ENCODE measurements around the gene GUCY1A2.
"Not testable (repeated sequence)": the region's sequence is repeated elsewhere in the genome, so short reads cannot be mapped to it uniquely, and the experiment has no call there.

Gene GUCY1A2

GRCh38 chr11:106937111-106937510 lies 81.2 kb downstream of the GUCY1A2 start:
- no peak for DNase-seq

DNA sequence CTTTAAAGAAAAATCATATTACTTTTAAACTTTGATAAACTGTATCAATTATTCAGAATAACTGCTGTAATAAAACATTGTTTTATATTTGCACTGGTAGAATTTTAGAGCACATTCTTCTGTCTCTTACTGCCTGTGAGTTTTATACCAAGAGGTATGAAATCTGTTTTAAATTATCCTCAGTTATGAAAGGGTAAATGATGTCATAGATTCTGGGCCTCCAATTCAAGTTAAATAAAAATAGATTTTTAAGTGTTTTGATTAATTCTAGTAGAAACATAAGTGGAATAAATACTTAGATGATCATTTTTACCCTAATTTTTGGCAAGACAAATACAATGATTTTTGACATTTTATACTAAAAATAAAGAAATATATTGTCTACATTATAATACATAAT lies 93.0 kb downstream of the GUCY1A2 start:
- DNase-seq, result no peak

DNA sequence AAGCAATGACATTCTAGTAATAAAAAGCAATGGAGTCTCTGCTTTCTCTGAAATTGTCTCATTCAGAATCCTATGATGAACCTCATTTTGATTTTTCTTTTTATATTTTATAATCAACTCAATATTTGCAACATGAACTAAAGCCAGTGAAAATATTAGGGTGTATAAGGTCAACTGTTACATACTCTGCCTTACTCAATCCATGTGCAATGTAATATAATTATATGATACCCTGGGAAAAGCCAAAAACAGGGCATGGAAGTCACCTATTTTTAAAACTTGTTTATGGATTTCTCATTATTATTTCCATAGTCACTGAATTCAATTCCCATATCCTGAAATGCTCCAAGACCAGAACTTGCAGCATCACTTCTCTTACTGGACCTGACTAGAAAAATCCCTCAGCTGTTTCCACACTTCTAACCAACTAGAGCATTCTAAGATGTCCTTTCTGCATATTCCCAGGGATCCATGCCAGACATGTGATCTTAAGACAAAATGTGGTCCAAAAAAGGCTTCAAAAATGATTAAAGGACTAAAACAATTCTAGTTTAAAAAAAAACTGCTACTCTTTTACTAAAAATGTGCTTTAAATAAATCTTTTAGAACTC lies 97.3 kb downstream of the GUCY1A2 start:
- no peak for DNase-seq

GRCh38 chr11:106917973-106918372 lies 100.3 kb downstream of the GUCY1A2 start:
- DNase-seq, result no peak

DNA sequence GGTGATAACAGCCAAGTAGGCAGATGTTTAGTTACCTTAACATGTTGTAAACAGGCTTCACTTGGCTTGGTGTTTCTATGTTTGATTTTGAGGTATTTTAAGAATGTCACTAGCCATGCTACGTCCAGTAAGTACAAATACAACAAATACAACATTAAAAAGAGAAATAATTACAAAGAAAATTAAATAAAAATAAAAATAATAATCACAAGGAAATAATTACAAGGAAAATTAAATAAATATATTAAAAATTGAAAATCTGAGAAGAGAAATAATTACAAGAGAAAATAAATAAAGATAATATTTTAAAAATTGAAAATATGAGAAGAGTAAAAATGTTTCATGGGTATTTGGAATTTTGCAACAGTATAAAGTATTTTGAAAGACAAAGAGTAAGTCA lies 103.9 kb downstream of the GUCY1A2 start:
- DNase-seq, result no peak

DNA sequence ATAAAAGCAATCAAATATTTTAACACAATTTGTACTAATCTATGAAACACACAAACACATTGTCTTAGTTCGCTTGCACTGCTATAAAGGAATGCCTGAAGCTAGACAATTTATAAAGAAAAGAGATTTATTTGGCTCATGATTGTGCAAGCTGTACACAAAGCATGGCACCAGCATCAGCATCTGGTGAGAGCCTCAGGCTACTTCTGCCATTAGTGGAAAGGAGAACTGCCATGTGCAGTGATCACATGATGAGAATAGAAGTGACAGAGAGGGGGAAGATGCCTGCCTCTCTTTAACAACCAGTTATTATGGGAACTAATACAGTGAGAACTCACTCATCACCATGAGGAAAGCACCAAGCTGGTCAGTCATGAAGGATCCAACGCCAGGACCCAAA lies 105.1 kb downstream of the GUCY1A2 start:
- no peak for DNase-seq

GRCh38 chr11:106904826-106905225 lies 113.5 kb downstream of the GUCY1A2 start:
- no peak for DNase-seq

DNA sequence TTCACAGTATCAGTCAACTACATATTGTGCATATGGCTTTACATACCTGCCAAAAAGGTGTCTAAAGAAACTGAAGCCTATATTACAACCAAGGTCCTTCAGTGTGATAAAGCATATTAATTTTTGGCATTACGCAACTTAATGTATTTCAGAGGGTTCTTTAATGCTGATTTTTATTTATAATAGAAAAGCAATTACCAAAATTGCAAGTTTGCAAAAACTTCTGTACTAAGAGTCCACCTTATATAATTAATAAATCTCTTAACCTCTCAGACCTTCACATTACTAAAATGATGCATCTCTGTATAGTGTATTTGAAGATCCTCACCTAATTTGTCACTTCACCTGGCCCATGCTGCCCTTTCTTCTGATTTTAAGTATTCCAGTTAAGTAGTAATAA lies 128.6 kb downstream of the GUCY1A2 start:
- no peak for DNase-seq

DNA sequence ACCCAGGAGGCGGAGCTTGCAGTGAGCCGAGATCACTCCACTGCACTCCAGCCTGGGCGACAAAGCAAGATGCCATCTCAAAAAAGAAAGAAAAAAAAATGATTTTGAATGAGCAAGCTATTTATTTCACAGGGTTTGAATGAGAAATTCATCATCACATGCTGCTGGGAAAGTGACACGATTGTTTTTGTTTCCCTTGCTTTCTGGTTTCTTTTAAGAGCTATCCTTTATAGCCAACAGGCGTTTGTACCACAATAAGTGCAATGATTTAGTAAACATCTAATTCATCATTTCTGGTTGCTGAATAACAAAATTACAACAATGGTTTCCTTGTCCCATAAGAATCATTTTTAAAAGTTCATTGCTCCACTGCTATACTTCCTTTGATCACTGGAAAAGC lies 129.9 kb downstream of the GUCY1A2 start:
- DNase-seq, result no peak

DNA sequence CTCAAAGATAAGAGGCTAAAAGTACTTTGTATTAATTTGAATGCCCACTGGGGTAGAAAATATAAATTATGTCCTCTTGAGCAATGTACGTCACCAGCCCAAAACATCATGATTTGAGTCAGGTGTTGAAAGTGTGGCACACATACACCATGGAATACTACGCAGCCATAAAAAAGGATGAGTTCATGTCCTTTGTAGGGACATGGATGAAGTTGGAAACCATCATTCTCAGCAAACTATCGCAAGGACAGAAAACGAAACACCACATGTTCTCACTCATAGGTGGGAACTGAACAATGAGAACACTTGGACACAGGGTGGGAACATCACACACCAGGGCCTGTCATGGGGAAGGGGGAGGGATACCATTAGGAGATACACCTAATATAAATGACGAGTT lies 134.6 kb downstream of the GUCY1A2 start:
- not testable (repeated sequence) for DNase-seq

GRCh38 chr11:106879832-106880546 lies 138.3 kb downstream of the GUCY1A2 start:
- DNase-seq, result no peak

- DNase-seq, result no peak
Measured at GRCh38 chr11:106879029-106879428, 139.2 kb downstream of the GUCY1A2 start.

GRCh38 chr11:106875013-106875412 lies 143.3 kb downstream of the GUCY1A2 start:
- DNase-seq, result no peak

DNA sequence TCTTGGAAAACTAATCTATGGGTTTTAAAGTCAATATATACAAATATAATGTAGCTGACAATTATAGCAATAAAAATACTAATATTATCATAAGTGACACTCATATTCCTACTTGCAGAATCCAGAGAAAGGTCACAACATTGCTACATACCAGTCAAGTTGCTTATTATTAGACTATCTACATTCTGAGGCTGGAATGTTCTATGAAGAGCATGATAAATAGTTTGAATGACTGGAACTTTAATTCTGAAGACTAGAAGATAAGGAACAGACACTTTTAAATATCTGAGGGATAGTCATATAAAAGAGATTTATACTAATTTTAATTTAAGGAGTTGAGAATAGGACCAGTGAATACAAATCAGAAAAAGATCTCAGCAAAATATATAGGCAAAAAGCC lies 146.0 kb downstream of the GUCY1A2 start:
- DNase-seq, result no peak

DNA sequence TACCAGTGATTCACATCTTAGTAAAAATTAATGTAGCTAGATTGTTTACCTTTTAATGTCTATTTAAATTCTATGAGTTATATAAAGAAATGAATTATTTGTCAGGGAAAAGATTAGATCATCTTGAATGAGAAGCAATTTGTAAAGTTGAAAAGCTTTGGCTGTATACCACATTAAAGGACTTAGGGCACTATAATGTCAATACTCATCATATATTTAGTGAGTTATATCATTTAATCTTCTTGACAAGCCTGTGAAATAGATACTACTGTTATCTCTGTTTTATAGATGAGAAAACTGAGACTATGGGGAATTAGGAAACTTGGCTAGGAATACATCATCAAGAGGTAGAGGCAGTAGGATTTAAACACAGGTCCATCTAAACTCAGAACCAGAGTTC lies 160.1 kb downstream of the GUCY1A2 start:
- no peak for DNase-seq

GRCh38 chr11:106856566-106856965 lies 161.7 kb downstream of the GUCY1A2 start:
- no peak for DNase-seq

GRCh38 chr11:106854429-106854828 lies 163.8 kb downstream of the GUCY1A2 start:
- DNase-seq, result no peak

DNA sequence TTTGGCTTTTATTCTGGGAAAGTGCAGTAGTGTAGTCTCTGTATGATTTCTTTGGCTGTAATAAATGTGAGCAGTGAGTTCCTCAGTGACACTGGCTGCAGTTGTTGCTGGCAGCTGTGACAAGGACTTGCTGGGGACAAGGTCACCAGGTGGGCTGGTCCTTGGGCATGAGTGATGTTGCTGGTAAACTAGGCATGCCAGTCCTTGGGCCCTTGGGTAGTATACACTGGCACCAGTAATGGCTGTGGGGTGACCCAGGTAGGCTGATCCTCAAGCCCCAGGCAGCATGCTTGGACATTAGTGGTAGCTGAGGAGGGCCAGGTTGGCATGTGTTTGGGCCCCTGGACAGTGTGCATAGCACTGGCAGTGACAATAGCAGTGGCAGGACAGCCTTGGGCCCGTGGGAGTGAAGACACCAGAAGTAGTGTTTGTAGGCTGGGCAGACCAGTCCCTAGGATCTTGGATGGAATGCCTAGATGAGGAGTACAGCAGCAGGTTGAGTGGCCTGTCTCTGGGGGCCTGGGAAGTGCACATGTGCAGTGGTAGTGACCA lies 164.3 kb downstream of the GUCY1A2 start:
- DNase-seq, result no peak

- no peak for DNase-seq
Measured at GRCh38 chr11:106852779-106853178, 165.5 kb downstream of the GUCY1A2 start.

GRCh38 chr11:106848526-106848925 lies 169.8 kb downstream of the GUCY1A2 start:
- DNase-seq, result no peak

GRCh38 chr11:106842134-106842533 lies 176.1 kb downstream of the GUCY1A2 start:
- no peak for DNase-seq

GRCh38 chr11:106840947-106841346 lies 177.3 kb downstream of the GUCY1A2 start:
- no peak for DNase-seq

DNA sequence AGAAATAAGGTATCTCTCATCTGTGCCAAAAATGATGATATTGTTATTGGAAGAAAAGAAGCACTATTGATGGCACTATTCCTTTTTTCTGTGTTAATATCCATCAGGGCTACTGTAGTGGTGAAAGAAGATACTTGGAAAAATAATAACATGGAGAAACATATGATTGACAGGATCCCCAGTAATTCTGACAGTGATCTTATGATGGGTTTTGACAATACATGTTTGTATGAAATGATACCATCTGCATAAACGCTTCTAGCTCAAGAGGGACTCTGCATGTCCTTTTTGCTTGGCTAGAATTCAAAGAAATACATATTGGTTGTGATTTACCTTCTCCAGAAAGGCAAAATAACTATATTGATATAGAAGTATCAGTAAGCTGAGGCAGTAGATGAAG lies 178.1 kb downstream of the GUCY1A2 start:
- no peak for DNase-seq

GRCh38 chr11:106834567-106834966 lies 183.7 kb downstream of the GUCY1A2 start:
- DNase-seq, result no peak

DNA sequence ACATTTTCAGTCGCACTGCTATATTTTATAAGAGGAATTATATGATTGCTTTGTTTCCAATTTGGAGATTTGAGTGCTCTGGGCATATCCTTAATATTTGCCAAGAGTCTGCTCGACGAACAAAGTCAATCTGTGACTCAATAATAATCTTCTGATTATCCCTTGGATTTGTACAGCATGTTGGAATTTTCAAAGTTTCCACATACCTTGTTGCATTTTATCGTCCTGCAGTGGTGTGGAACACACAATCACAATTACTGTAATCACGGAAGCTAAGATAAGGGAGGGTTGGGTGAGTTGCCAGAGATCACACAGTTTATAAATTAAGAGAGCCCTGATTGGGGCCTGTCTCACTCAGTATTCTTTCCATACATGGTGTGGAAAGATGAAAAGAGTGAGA lies 189.3 kb downstream of the GUCY1A2 start:
- DNase-seq, result no peak
